Common myeloid progenitor, CD34-positive (primary cell): ENCODE results near the gene FRMD8.

Experiments
- CTCF ChIA-PET: fragments of 350-600 bp; sonication (Branson Sonifier 250); formaldehyde crosslinking; loops from one replicate; lab custom pipeline; 2021; ENCODE audit warnings: antibody characterized with exemption; lab: Charles Lee
- POLR2A ChIA-PET: fragments of 350-600 bp; sonication (Branson Sonifier 250); formaldehyde crosslinking; loops from one replicate; lab custom pipeline; 2021; ENCODE audit warnings: antibody characterized with exemption; lab: Charles Lee
- DNase-seq, 3 donors: peaks; one replicate each; pipeline versions ENCODE4 v3.0.0 to v3.0.0-alpha.2; 2013
- H3K27ac ChIP-seq, 2 experiments: 1 replicate in 1 of 2; 2 replicates in 1 of 2; pipeline ENCODE4 v1.7.0; 2013; ENCODE audit warnings: inconsistent platforms in 2 of 2, low read length in 2 of 2, mild to moderate bottlenecking in 2 of 2, low read depth in 1 of 2, moderate library complexity in 1 of 2; ENCODE audit not compliant: severe bottlenecking in 2 of 2, insufficient read depth in 1 of 2, poor library complexity in 1 of 2
- H3K27me3 ChIP-seq, 5 experiments: replicated peaks in 2 of 5; 1 replicate in 3 of 5; 2 replicates in 2 of 5; pipeline versions ENCODE4 v1.6.1 to v1.7.0; 2013; ENCODE audit warnings: low read length in 4 of 5, mild to moderate bottlenecking in 2 of 5, moderate library complexity in 2 of 5, inconsistent platforms in 1 of 5; ENCODE audit not compliant: insufficient read depth in 5 of 5, control insufficient read depth in 4 of 5
- H3K36me3 ChIP-seq, 4 experiments: 1 replicate in 2 of 4; 2 replicates in 2 of 4; pipeline versions ENCODE4 v1.6.1 to v1.7.0; 2013; ENCODE audit warnings: low read length in 3 of 4, control low read depth in 1 of 4, mild to moderate bottlenecking in 1 of 4; ENCODE audit not compliant: control insufficient read depth in 4 of 4, insufficient read depth in 4 of 4
- H3K4me1 ChIP-seq, 4 experiments: 1 replicate in 3 of 4; 2 replicates in 1 of 4; pipeline versions ENCODE4 v1.6.1 to v1.7.1; 2013; ENCODE audit warnings: low read length in 3 of 4, mild to moderate bottlenecking in 3 of 4, control low read depth in 1 of 4, inconsistent platforms in 1 of 4, moderate library complexity in 1 of 4; ENCODE audit not compliant: control insufficient read depth in 4 of 4, insufficient read depth in 4 of 4; ENCODE audit errors: control extremely low read depth in 1 of 4
- H3K4me3 ChIP-seq, 7 experiments: 1 replicate in 4 of 7; 2 replicates in 3 of 7; pipeline versions ENCODE4 v1.5.1 to v1.7.0; 2013; ENCODE audit warnings: mild to moderate bottlenecking in 7 of 7, low read length in 6 of 7, moderate library complexity in 6 of 7, inconsistent platforms in 2 of 7, low read depth in 2 of 7, control low read depth in 1 of 7; ENCODE audit not compliant: insufficient read depth in 4 of 7, control insufficient read depth in 1 of 7; ENCODE audit errors: extremely low read depth in 1 of 7
- H3K9me3 ChIP-seq, 5 experiments: 1 replicate in 4 of 5; 2 replicates in 1 of 5; pipeline versions ENCODE4 v1.6.1 to v1.7.1; 2013; ENCODE audit warnings: low read length in 4 of 5, mild to moderate bottlenecking in 2 of 5, inconsistent platforms in 1 of 5, low read depth in 1 of 5, moderate library complexity in 1 of 5; ENCODE audit not compliant: control insufficient read depth in 4 of 5, insufficient read depth in 2 of 5; ENCODE audit errors: control extremely low read depth in 1 of 5
- WGBS: methylation state at CpG from one replicate; pipeline ENCODE4 v1.1.5; 2013; ENCODE audit not compliant: insufficient coverage; 5-methylcytosine and 5-hydroxymethylcytosine counted together

The FRMD8 gene

GRCh38 chr11:65418681-65419459 lies 32.4 kb downstream of the FRMD8 start:
- Histone ChIP-seq H3K4me3 (peak overlapping the region in 6 of 7 experiments; percentile 25 to 100 (median 82)), H3K36me3 (peaks cover 0 to 11% (median 3%) of the 10 kb centered on the region in 4 experiments), H3K4me1 (peaks cover 9 to 71% (median 65%) of the 10 kb centered on the region in 4 experiments), H3K9me3 (no peaks in the 10 kb centered on the region), H3K27me3 (no peaks in the 10 kb centered on the region), H3K27ac (peak overlapping the region; percentile 99 to 100)
- ChIA-PET CTCF (interaction anchor here (1.0 to 8.8 kb wide), 13 partner anchors 12 to 90 kb away, joined by 3 to 85 read pairs (median 5); partner anchors contain the start of genes MALAT1 and SLC25A45), POLR2A (interaction anchor here (0.6 to 17.4 kb wide), 14 partner anchors 7 to 175 kb away, joined by 3 to 747 read pairs (median 14); partner anchors contain the start of genes MALAT1, NEAT1 and SLC25A45)
- peak; percentile 98 to 99 (median 99) for DNase-seq
- WGBS, result 0% methylated on average over 13 of the region's 15 CpGs

- 27% methylated on average over 3 of the region's 7 CpGs for WGBS
- Histone ChIP-seq H3K4me1 (peaks cover 9 to 75% (median 65%) of the 10 kb centered on the region in 4 experiments), H3K9me3 (no peaks in the 10 kb centered on the region), H3K27me3 (no peaks in the 10 kb centered on the region), H3K4me3 (peak overlapping the region in 6 of 7 experiments; percentile 25 to 100 (median 82)), H3K36me3 (peaks cover 0 to 14% (median 2%) of the 10 kb centered on the region in 4 experiments), H3K27ac (peak overlapping the region; percentile 99 to 100)
- POLR2A ChIA-PET, result interaction anchor here (0.6 to 17.4 kb wide), 11 partner anchors 11 to 84 kb away, joined by 3 to 747 read pairs (median 11); partner anchors contain the start of genes MALAT1 and SLC25A45
- CTCF ChIA-PET, result interaction anchor here (1.0 to 8.8 kb wide), 13 partner anchors 11 to 89 kb away, joined by 3 to 85 read pairs (median 4); partner anchors contain the start of genes MALAT1 and SLC25A45
- DNase-seq, result no peak
Measured at GRCh38 chr11:65419460-65419771, 33.0 kb downstream of the FRMD8 start.

- CTCF ChIA-PET, result interaction anchor here (1.0 to 8.8 kb wide), 12 partner anchors 10 to 89 kb away, joined by 3 to 85 read pairs (median 5); partner anchors contain the start of genes MALAT1 and SLC25A45
- Histone ChIP-seq H3K4me3 (peak overlapping the region in 6 of 7 experiments; percentile 39 to 100 (median 82)), H3K36me3 (peaks cover 0 to 19% (median 3%) of the 10 kb centered on the region in 4 experiments), H3K27me3 (no peaks in the 10 kb centered on the region), H3K27ac (peak overlapping the region; percentile 99 to 100), H3K9me3 (no peaks in the 10 kb centered on the region), H3K4me1 (peaks cover 9 to 79% (median 65%) of the 10 kb centered on the region in 4 experiments)
- DNase-seq, result peak in 2 of 3 donors; percentile 67 to 79
- 0% methylated on average over 1 of the region's 6 CpGs for WGBS
- POLR2A ChIA-PET, result interaction anchor here (0.6 to 17.4 kb wide), 10 partner anchors 10 to 84 kb away, joined by 3 to 747 read pairs (median 14); partner anchors contain the start of genes MALAT1 and SLC25A45
Measured at GRCh38 chr11:65419772-65420481, 33.5 kb downstream of the FRMD8 start.

GRCh38 chr11:65420506-65420905 lies 34.1 kb downstream of the FRMD8 start:
- no CpG with 5 or more reads among the region's 2 CpGs for WGBS
- Histone ChIP-seq H3K27me3 (no peaks in the 10 kb centered on the region), H3K4me3 (peak overlapping the region in 6 of 7 experiments; percentile 49 to 100 (median 82)), H3K27ac (peak overlapping the region; percentile 99 to 100), H3K36me3 (peaks cover 0 to 25% (median 5%) of the 10 kb centered on the region in 4 experiments), H3K9me3 (no peaks in the 10 kb centered on the region), H3K4me1 (peaks cover 9 to 80% (median 65%) of the 10 kb centered on the region in 4 experiments)
- ChIA-PET POLR2A (interaction anchor here (0.5 to 17.4 kb wide), 10 partner anchors 10 to 1136 kb away, joined by 3 to 747 read pairs (median 14); partner anchors contain the start of genes BAD, MALAT1 and SLC25A45), CTCF (interaction anchor here (1.0 to 8.8 kb wide), 9 partner anchors 10 to 88 kb away, joined by 3 to 85 read pairs (median 5); partner anchors contain the start of genes MALAT1 and SLC25A45)
- DNase-seq, result no peak

- 7% methylated on average over 9 of the region's 15 CpGs for WGBS
Measured at GRCh38 chr11:65420979-65421793, 34.7 kb downstream of the FRMD8 start.

More at GRCh38 chr11:65420979-65421793, 34.7 kb downstream of the FRMD8 start:
- peak; percentile 88 to 96 (median 94) for DNase-seq
- CTCF ChIA-PET, result interaction anchor here (0.6 to 8.8 kb wide), 9 partner anchors 9 to 87 kb away, joined by 3 to 85 read pairs (median 4); partner anchors contain the start of genes MALAT1 and SLC25A45
- no peaks in the 10 kb centered on the region for H3K9me3 ChIP-seq
- POLR2A ChIA-PET, result interaction anchor here (0.5 to 17.4 kb wide), 15 partner anchors 8 to 1856 kb away, joined by 3 to 747 read pairs (median 5); partner anchors contain the start of genes BAD, MALAT1 and SLC25A45
- peak overlapping the region; percentile 22 to 100 (median 76) for H3K4me3 ChIP-seq
- peak overlapping the region; percentile 99 to 100 for H3K27ac ChIP-seq
- H3K27me3 ChIP-seq, result no peaks in the 10 kb centered on the region
- H3K4me1 ChIP-seq, result peaks cover 11 to 78% (median 59%) of the 10 kb centered on the region in 4 experiments
- H3K36me3 ChIP-seq, result peaks cover 0 to 29% (median 6%) of the 10 kb centered on the region in 4 experiments
